ENCODE measurements around the gene TRPC5OS.

TRPC5OS gene

DNA sequence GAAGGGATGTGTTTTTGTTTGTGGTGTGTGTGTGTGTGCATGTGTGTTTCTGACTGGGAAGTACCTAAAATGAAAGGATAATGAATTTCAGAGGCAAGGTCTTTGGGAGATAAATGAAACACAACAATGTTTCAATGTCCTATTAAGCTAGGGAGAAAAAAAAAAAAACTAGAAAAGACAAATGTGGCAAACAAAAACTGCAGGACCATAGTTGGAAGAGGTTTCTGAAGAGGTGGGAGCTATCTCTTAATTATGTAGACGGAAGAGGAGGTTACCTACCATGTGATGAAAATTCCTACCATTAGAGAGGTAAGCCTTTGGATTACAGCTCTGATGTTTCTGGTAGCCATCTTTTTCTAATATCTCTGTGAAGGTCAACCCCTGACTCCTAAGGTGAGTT is at the start of gene TRPC5OS:
TRPC5OS (plus strand) TSS at position 301 of the 400 bp plus-strand sequence. CDS start 25,669 bp downstream, outside the sequence.
- in situ Hi-C loops (cut with HindIII; ENCODE audit: low pct_unique_long_range_greater_than_20kb, low sequenced_read_pairs): no loop called here
- TF ChIP-seq JUND (IDR thresholded peaks at IDR 0.05; ENCODE audit: low read depth): no peak
- DNase-seq (ENCODE audit: low read depth in 1 of 2, low spot score in 1 of 2): no peak

DNA sequence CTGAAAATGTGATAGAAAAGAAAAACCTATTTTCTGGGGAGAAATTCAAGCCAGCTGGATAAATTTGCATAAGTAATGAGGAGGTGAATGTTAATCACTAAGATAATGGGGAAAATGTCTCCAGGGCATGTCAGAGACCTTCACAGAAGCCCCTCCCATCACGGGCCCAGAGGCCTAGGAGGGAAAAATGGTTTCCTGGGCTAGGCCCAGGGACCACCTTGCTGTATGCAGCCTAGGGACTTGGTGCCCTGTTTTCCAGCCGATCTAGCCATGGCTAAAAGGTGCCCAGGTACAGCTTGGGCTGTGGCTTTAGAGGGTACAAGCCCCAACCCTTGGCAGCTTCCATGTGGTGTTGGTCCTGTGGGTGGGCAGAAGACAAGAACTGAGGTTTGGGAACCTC is 46.6 kb upstream of the TRPC5OS start:
- no peak for DNase-seq (ENCODE audit: low read depth in 1 of 2, low spot score in 1 of 2)
- TF ChIP-seq JUND (IDR thresholded peaks at IDR 0.05; ENCODE audit: low read depth): no peak
- in situ Hi-C loops (cut with HindIII; ENCODE audit: low pct_unique_long_range_greater_than_20kb, low sequenced_read_pairs): no loop called here

DNA sequence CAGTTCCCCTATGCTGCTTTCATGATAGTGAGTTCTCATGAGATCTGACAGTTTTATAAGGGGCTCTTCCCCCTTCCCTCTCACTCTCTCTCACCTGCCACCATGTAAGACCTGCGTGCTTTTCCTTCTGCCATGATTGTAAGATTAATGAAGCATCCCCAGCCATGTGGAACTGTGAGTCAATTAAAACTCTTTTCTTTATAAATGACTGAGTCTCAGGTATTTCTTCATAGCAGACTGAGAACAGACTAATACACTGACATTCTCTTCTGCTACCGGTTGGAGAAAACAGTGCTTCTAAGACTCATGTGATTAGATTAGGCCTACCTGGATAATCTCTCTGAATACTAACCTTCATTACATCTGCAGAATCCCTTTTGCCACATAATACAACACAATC is 45.4 kb upstream of the TRPC5OS start:
- TF ChIP-seq JUND (IDR thresholded peaks at IDR 0.05; ENCODE audit: low read depth): no peak
- DNase-seq (ENCODE audit: low read depth in 1 of 2, low spot score in 1 of 2): no peak
- in situ Hi-C loops (cut with HindIII; ENCODE audit: low pct_unique_long_range_greater_than_20kb, low sequenced_read_pairs): no loop called here

DNA sequence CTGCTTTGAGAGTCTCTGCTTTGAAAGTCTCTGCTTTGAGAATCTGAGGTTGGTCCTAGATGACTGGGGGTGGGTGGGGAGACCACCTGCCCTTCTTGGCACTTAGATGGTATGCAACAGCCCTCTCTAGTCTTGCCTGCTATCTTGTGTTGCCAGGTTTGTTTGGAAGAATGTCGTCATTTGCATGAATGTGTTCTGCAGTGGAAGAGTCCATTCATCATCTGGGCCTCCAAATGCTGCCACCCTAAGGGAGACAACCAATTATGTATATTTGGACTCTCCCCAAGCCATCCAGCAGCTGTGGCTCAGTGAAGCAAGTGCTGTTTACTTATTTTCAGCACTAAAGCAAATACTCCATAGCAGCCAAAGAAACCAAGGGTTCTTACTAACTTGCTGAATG is 44.6 kb upstream of the TRPC5OS start:
- TF ChIP-seq JUND (IDR thresholded peaks at IDR 0.05; ENCODE audit: low read depth): no peak
- DNase-seq (ENCODE audit: low read depth in 1 of 2, low spot score in 1 of 2): no peak
- in situ Hi-C loops (cut with HindIII; ENCODE audit: low pct_unique_long_range_greater_than_20kb, low sequenced_read_pairs): no loop called here

DNA sequence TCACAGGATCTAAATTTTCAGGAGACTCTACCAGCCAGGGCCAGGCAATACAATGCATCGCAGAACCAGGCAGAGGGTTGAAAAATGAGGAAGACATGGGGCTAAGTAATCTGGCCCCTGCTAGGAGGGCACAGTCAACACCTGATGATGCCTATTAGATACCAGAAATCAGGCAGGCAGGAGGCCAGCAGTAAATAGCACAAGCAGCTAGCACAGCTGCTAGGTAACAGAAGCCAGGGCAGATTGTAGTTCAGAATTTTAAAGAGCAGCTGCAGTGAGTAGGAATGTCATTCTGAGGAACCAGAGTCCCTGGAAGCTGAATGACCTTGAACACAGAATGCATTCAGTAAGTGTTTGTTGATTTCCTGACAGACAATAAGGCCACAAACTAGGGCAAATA is 38.8 kb upstream of the TRPC5OS start:
- TF ChIP-seq JUND (IDR thresholded peaks at IDR 0.05; ENCODE audit: low read depth): no peak
- DNase-seq (ENCODE audit: low read depth in 1 of 2, low spot score in 1 of 2): no peak
- in situ Hi-C loops (cut with HindIII; ENCODE audit: low pct_unique_long_range_greater_than_20kb, low sequenced_read_pairs): no loop called here

DNA sequence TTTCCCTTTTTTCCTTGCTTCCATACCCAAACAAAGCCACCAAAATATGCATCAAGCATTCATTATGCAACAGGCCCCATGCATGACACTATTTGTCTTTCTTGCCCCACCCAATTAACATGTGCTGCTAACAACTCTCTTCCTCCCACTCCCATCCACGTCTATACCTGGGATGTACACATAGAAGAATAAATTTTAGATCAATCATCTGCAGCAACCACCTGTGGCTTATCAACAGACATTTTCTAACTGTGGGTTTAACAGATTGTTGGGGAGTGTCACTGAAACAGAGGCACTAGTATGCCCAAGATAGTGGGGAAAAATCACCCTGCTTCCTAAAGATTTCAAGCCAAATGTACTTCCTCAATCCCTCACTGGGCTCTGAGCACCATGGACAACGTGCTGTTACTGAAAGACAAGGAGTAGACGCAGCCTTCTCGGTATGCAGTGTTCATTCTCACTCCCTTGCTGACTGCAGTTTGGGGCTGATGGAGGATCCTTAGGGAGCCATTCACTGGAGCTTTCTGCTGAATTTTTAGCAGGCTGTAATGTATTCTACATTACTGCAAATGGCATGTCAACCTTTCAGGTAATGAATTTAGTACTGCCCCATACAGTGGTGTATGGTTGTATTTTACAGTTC is 28.4 kb upstream of the TRPC5OS start:
- in situ Hi-C loops (cut with HindIII; ENCODE audit: low pct_unique_long_range_greater_than_20kb, low sequenced_read_pairs): no loop called here
- no peak for DNase-seq (ENCODE audit: low read depth in 1 of 2, low spot score in 1 of 2)
- no peak for TF ChIP-seq JUND (IDR thresholded peaks at IDR 0.05; ENCODE audit: low read depth)

DNA sequence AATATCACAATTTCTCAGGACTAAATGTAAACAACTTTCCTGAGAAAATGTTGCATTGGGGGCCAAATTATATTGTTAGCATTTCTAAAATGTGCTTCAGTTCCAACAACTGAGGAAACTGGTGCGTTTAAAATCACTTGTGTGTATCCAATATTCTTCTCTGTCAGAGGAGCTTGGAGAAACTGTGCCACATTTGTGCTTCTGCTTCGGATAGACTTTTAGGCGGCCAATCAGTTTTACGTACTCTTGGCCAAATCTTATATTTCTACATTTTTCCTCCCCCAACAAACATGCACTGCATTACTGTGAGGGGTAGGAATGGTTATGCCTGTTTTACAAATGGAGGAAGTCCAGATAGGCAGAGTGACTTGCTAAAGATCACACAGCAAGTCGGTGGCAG is 27.4 kb upstream of the TRPC5OS start:
- TF ChIP-seq JUND (IDR thresholded peaks at IDR 0.05; ENCODE audit: low read depth): no peak
- no peak for DNase-seq (ENCODE audit: low read depth in 1 of 2, low spot score in 1 of 2)
- in situ Hi-C loops (cut with HindIII; ENCODE audit: low pct_unique_long_range_greater_than_20kb, low sequenced_read_pairs): no loop called here

DNA sequence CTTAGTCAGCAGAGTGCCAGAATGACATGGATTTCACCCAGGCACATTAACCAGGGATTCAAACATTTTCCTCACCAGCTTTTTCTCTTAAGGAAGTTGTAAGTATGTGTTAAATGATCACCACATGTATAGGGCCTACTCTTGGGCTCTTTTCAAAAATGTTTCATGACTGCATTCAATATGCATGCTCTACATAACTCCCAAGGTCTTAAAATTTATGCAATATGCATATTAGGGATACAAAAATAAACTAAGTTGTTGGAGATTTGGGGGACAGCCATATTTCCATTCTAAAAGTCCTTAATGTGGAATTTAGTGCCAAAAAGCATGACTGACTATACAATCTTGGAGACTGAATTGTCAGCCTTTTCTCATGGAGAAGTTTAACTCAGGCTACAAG is 25.0 kb upstream of the TRPC5OS start:
- no peak for DNase-seq (ENCODE audit: low read depth in 1 of 2, low spot score in 1 of 2)
- TF ChIP-seq JUND (IDR thresholded peaks at IDR 0.05; ENCODE audit: low read depth): no peak
- in situ Hi-C loops (cut with HindIII; ENCODE audit: low pct_unique_long_range_greater_than_20kb, low sequenced_read_pairs): no loop called here

DNA sequence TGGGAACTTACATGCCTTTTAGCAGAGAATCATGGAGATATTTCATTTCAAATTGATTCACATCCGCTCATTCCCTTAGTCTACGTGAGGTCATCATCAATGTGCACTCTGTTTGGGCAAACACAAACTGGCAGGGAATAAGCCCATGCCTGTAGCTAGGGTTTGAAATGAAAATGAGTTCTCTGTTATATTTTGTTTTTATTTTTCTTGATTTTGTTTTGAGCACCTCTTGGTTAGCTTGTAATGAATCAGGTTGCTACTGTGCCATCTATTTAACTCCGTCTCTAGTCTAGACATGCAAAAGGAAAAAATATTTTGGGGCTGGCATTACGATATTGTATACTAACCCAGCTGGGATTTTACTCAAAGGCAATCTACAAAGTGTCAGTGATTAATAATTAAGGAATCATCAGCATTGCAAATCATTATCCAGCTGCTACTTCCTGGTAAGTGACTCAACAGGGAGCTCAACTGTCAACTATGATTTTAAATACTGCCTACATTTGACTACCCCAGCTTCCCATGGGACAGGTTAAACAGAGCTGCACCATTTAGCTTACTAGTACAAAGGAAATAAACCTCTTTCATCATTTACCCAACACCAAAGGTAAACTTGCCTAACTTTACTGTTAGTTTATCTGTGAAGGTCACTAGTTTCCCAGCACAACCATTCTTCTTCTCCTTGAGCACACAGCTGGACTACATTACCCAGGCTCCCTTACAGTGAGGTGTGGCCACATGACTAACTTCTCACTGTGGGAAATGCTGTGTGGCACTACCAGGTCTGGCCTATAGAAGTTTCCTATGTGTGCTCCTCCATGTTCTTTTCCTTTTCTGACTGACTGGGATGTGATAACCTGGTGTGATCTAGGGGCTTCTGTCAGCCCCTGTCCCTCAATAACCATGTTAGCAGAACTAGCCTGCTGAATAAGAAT is 21.2 kb upstream of the TRPC5OS start:
- in situ Hi-C loops (cut with HindIII; ENCODE audit: low pct_unique_long_range_greater_than_20kb, low sequenced_read_pairs): no loop called here
- no peak for DNase-seq (ENCODE audit: low read depth in 1 of 2, low spot score in 1 of 2)
- TF ChIP-seq JUND (IDR thresholded peaks at IDR 0.05; ENCODE audit: low read depth): no peak

DNA sequence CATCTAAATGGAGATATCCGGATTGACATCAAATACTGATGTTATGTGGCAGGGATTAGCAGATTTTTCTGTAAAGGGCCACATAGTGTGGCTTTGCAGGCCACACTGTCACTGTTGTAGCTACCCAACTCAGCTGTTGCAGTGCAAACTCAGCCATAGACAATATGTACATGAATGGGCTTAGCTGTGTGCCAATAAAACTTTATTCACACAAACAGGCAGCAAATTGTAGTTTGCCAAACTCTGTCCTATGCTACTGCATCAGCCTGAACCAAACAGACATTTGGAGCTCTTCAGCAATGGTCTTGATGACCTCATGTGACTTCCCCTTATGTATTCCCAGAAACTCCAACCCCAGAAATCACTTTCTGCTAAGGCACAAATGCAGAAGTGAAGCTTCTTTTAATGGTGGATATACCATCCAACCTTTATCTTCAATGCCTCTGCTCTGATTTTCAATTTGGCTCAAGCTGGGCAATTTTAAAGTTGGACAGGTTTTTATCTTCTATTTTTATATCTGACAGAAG is 18.4 kb upstream of the TRPC5OS start:
- in situ Hi-C loops (cut with HindIII; ENCODE audit: low pct_unique_long_range_greater_than_20kb, low sequenced_read_pairs): no loop called here

DNA sequence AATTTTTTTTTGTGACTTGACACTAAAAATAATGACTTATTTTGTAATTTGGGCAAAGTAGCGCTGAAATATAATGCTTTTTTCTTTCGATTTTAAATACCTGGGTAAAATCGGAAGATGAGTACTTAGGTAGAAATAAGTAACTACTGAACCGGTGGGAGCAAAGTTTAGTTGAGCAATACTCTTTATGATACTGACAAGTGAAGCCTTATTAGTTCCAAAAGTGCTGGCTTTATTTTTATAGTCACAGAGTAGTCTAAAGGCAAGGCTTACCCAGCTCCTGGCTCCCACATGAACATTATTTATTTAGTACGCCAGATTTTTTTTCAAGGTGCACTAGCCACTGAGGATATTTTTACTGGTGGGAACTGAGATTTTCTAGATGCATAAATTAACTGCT is 14.4 kb upstream of the TRPC5OS start:
- no peak for TF ChIP-seq JUND (IDR thresholded peaks at IDR 0.05; ENCODE audit: low read depth)
- no peak for DNase-seq (ENCODE audit: low read depth in 1 of 2, low spot score in 1 of 2)
- in situ Hi-C loops (cut with HindIII; ENCODE audit: low pct_unique_long_range_greater_than_20kb, low sequenced_read_pairs): no loop called here

More for the DNA sequence above, 18.4 kb upstream of the TRPC5OS start:
- TF ChIP-seq JUND (IDR thresholded peaks at IDR 0.05; ENCODE audit: low read depth): no peak
- DNase-seq (ENCODE audit: low read depth in 1 of 2, low spot score in 1 of 2): no peak

DNA sequence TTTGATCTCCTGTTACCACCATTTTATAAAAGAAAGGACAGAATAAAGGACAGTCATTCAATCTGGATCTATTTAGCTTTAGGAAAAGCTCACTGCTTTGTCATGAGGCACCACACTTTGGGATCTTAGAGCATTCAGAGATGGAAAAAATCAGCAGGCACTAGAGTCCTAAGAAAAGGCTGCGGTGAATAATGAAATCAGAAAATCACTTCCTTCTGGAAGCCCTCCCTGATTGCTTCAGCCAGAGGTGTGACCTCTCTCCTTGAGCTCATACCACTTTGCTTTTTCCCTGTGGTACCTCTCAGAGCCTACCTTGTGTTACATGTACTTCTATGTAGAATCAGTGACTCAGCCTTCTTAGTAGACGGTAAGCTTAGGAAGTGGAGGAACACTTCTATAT is 8.7 kb upstream of the TRPC5OS start:
- no peak for TF ChIP-seq JUND (IDR thresholded peaks at IDR 0.05; ENCODE audit: low read depth)
- DNase-seq (ENCODE audit: low read depth in 1 of 2, low spot score in 1 of 2): no peak
- in situ Hi-C loops (cut with HindIII; ENCODE audit: low pct_unique_long_range_greater_than_20kb, low sequenced_read_pairs): no loop called here
